KG1 (cell line): ENCODE results near the gene LDB1.

Experiments
- DNase-seq: peaks from one replicate; lab custom pipeline; 2025; lab: John Stamatoyannopoulos, UW

The LDB1 gene

GRCh38 chr10:102135956-102136526 is 15.9 kb upstream of the LDB1 start:
- no peak for DNase-seq

GRCh38 chr10:102134416-102134815 is 14.2 kb upstream of the LDB1 start:
- no peak for DNase-seq

GRCh38 chr10:102133373-102134195 is 13.4 kb upstream of the LDB1 start:
- no peak for DNase-seq

GRCh38 chr10:102132563-102133372 is 12.6 kb upstream of the LDB1 start, which contains the start of gene PPRC1:
PPRC1 (plus strand) TSS chr10:102133040; CDS start chr10:102133069, 29 bp downstream.
- peak; percentile 99 for DNase-seq

GRCh38 chr10:102132193-102132562 is 12.0 kb upstream of the LDB1 start:
- no peak for DNase-seq

- no peak for DNase-seq
Measured at GRCh38 chr10:102131286-102132170, 11.4 kb upstream of the LDB1 start.

- DNase-seq, result no peak
Measured at GRCh38 chr10:102123223-102123622, 3.1 kb upstream of the LDB1 start.

GRCh38 chr10:102122450-102122849 is 2.3 kb upstream of the LDB1 start:
- no peak for DNase-seq

GRCh38 chr10:102121739-102122372 is 1.7 kb upstream of the LDB1 start:
- DNase-seq, result no peak

- DNase-seq, result no peak
Measured at GRCh38 chr10:102120991-102121738, 997 bp upstream of the LDB1 start.

GRCh38 chr10:102119417-102120141 is 589 bp downstream of the LDB1 start:
- DNase-seq, result peak; percentile 52

GRCh38 chr10:102118867-102119266 is 1.3 kb downstream of the LDB1 start:
- no peak for DNase-seq

GRCh38 chr10:102117391-102118159 is 2.6 kb downstream of the LDB1 start:
- DNase-seq, result peak; percentile 53

- no peak for DNase-seq
Measured at GRCh38 chr10:102116656-102117055, 3.5 kb downstream of the LDB1 start.

- DNase-seq, result peak; percentile 20
Measured at GRCh38 chr10:102115775-102116174, 4.4 kb downstream of the LDB1 start.

GRCh38 chr10:102114861-102115618 is 5.1 kb downstream of the LDB1 start:
- DNase-seq, result peak; percentile 67

GRCh38 chr10:102113956-102114857 is 6.0 kb downstream of the LDB1 start:
- no peak for DNase-seq
